Measurements from ENCODE around the gene NRG3. TPM values are rescaled to one million over a fixed set of nuclear protein-coding genes. Genes with fewer than 3 reads are reported as not detected.

Gene NRG3
- total RNA-seq, 2 experiments from 2014 or later: not detected

- Histone ChIP-seq H3K4me3 (ENCODE audit: low read length) (no peak overlapping the region), H3K27ac (ENCODE audit: low read depth in 1 of 2, low read length in 2 of 2) (no peak overlapping the region), H3K27me3 (ENCODE audit: control insufficient read depth in 1 of 2, insufficient read depth in 2 of 2, low read length in 2 of 2) (peaks cover 28 to 58% of the 10 kb centered on the region in 2 experiments), H3K9me3 (ENCODE audit: control insufficient read depth in 1 of 2, insufficient read depth in 1 of 2, low read length in 2 of 2) (peaks cover 0 to 22% of the 10 kb centered on the region in 2 experiments), H3K4me1 (ENCODE audit: insufficient read depth, low read length) (peaks cover 5% of the 10 kb centered on the region), H3K36me3 (ENCODE audit: insufficient read depth, low read length) (no peaks in the 10 kb centered on the region)
- no peak overlapping the region for H3K27ac Mint-ChIP-seq
- DNase-seq (no peak), ATAC-seq (ENCODE audit: poor library complexity) (no peak)
- intact Hi-C loops (cut with DNase I, micrococcal nuclease): no loop called here
- TF ChIP-seq, protein P1, sequence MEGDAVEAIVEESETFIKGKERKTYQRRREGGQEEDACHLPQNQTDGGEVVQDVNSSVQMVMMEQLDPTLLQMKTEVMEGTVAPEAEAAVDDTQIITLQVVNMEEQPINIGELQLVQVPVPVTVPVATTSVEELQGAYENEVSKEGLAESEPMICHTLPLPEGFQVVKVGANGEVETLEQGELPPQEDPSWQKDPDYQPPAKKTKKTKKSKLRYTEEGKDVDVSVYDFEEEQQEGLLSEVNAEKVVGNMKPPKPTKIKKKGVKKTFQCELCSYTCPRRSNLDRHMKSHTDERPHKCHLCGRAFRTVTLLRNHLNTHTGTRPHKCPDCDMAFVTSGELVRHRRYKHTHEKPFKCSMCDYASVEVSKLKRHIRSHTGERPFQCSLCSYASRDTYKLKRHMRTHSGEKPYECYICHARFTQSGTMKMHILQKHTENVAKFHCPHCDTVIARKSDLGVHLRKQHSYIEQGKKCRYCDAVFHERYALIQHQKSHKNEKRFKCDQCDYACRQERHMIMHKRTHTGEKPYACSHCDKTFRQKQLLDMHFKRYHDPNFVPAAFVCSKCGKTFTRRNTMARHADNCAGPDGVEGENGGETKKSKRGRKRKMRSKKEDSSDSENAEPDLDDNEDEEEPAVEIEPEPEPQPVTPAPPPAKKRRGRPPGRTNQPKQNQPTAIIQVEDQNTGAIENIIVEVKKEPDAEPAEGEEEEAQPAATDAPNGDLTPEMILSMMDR (IDR thresholded peaks at IDR 0.05): no peak
- H3K4me3 Mint-ChIP-seq: peak overlapping the region; percentile 45
- ChIA-PET CTCF (interaction anchor here (0.7 kb wide), 1 partner anchor 26 kb away, joined by 4 read pairs; no protein-coding TSS in a partner anchor), POLR2A (no interaction called here)
- peaks cover 12% of the 10 kb centered on the region for H3K4me1 Mint-ChIP-seq (ENCODE audit: low read depth)
- peaks cover 72% of the 10 kb centered on the region for H3K27me3 Mint-ChIP-seq
- no peaks in the 10 kb centered on the region for H3K36me3 Mint-ChIP-seq (ENCODE audit: low read depth)
- H3K9me3 Mint-ChIP-seq: peaks cover 3% of the 10 kb centered on the region
Measured at GRCh38 chr10:81873231-81873931, 1.6 kb upstream of the NRG3 start.

GRCh38 chr10:81873932-81874816 is 820 bp upstream of the NRG3 start:
- intact Hi-C loops (cut with DNase I, micrococcal nuclease): no loop called here
- DNase-seq (no peak), ATAC-seq (ENCODE audit: poor library complexity) (no peak)
- no peak overlapping the region for H3K4me3 Mint-ChIP-seq
- ChIA-PET CTCF (no interaction called here), POLR2A (no interaction called here)
- TF ChIP-seq, protein P1 (IDR thresholded peaks at IDR 0.05): no peak
- peaks cover 12% of the 10 kb centered on the region for H3K4me1 Mint-ChIP-seq (ENCODE audit: low read depth)
- H3K36me3 ChIP-seq (ENCODE audit: insufficient read depth, low read length): no peaks in the 10 kb centered on the region
- peaks cover 31 to 65% of the 10 kb centered on the region in 2 experiments for H3K27me3 ChIP-seq (ENCODE audit: control insufficient read depth in 1 of 2, insufficient read depth in 2 of 2, low read length in 2 of 2)
- peaks cover 5% of the 10 kb centered on the region for H3K4me1 ChIP-seq (ENCODE audit: insufficient read depth, low read length)
- no peak overlapping the region for H3K4me3 ChIP-seq (ENCODE audit: low read length)
- no peak overlapping the region for H3K27ac ChIP-seq (ENCODE audit: low read depth in 1 of 2, low read length in 2 of 2)
- peaks cover 3% of the 10 kb centered on the region for H3K9me3 Mint-ChIP-seq
- H3K9me3 ChIP-seq (ENCODE audit: control insufficient read depth in 1 of 2, insufficient read depth in 1 of 2, low read length in 2 of 2): peaks cover 0 to 18% of the 10 kb centered on the region in 2 experiments
- peaks cover 73% of the 10 kb centered on the region for H3K27me3 Mint-ChIP-seq
- no peaks in the 10 kb centered on the region for H3K36me3 Mint-ChIP-seq (ENCODE audit: low read depth)
- H3K27ac Mint-ChIP-seq: no peak overlapping the region

DNA sequence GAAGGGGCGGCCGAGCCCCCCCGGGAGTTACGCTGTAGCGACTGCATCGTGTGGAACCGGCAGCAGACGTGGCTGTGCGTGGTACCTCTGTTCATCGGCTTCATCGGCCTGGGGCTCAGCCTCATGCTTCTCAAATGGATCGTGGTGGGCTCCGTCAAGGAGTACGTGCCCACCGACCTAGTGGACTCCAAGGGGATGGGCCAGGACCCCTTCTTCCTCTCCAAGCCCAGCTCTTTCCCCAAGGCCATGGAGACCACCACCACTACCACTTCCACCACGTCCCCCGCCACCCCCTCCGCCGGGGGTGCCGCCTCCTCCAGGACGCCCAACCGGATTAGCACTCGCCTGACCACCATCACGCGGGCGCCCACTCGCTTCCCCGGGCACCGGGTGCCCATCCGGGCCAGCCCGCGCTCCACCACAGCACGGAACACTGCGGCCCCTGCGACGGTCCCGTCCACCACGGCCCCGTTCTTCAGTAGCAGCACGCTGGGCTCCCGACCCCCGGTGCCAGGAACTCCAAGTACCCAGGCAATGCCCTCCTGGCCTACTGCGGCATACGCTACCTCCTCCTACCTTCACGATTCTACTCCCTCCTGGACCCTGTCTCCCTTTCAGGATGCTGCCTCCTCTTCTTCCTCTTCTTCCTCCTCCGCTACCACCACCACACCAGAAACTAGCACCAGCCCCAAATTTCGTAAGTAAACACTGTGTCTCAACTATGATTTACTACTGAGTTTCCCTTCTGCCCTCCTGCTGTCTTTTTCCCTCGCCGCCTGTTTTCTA is 666 bp downstream of the NRG3 start:
- Mint-ChIP-seq H3K4me1 (ENCODE audit: low read depth) (peaks cover 12% of the 10 kb centered on the region), H3K36me3 (ENCODE audit: low read depth) (no peaks in the 10 kb centered on the region), H3K4me3 (peak overlapping the region; percentile 77), H3K9me3 (peaks cover 3% of the 10 kb centered on the region), H3K27me3 (peaks cover 79% of the 10 kb centered on the region), H3K27ac (no peak overlapping the region)
- ATAC-seq (ENCODE audit: poor library complexity) (no peak), DNase-seq (no peak)
- TF ChIP-seq, protein P1 (IDR thresholded peaks at IDR 0.05): no peak
- intact Hi-C loops (cut with DNase I, micrococcal nuclease): no loop called here
- Histone ChIP-seq H3K4me3 (ENCODE audit: low read length) (no peak overlapping the region), H3K4me1 (ENCODE audit: insufficient read depth, low read length) (peaks cover 5% of the 10 kb centered on the region), H3K36me3 (ENCODE audit: insufficient read depth, low read length) (no peaks in the 10 kb centered on the region), H3K27me3 (ENCODE audit: control insufficient read depth in 1 of 2, insufficient read depth in 2 of 2, low read length in 2 of 2) (peaks cover 31 to 67% of the 10 kb centered on the region in 2 experiments), H3K9me3 (ENCODE audit: control insufficient read depth in 1 of 2, insufficient read depth in 1 of 2, low read length in 2 of 2) (peaks cover 0 to 17% of the 10 kb centered on the region in 2 experiments), H3K27ac (ENCODE audit: low read depth in 1 of 2, low read length in 2 of 2) (no peak overlapping the region)
- ChIA-PET POLR2A (no interaction called here), CTCF (no interaction called here)
